Fibroblast of peridontal ligament (primary cell): ENCODE data around the gene DERA.
"Not testable (repeated sequence)": the region's sequence is repeated elsewhere in the genome, so short reads cannot be mapped to it uniquely, and the experiment has no call there.

ENCODE experiments used
- DNase-seq: peaks from one replicate; pipeline ENCODE4 v3.0.0-alpha.2; 2010; ENCODE audit errors: extremely low read depth

Gene DERA

DNA sequence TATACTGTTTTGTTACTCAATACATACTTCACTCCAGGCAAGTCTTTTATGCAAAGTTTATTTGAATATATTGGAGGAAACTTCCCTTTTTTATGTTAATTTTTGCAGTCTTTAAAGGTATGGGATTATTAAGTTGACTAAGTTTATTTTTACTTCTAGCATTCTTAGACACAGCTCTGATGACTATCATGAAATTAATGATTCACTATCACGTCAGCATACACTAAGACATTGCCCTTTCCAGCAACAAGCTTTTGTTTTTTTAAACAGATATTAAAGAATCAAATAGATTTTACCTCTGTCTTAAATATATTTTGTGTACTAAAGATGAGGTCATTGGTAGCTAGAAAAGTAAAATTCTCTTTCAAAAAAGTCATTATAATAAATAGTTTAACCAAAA, 52.1 kb downstream of the DERA start:
- DNase-seq, result peak; percentile 27

DNA sequence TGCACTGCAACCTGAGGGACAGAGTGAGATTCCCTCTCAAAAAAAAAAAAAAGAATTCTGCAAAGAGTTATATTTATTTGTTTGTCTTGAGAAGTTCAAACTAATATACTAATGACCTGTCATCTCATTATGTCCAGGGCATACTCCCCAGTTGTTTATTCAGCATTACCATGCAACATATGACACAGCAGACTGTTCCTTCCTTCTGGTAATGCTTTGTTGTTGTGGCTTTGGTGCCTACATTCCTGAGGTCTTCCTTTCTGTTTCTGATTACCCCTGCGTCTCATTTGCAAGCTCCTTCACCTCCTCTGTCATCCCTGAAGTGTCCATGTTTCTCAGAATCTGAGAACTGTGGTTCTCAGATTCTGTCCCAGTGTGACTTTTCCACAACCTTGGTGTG, 55.3 kb downstream of the DERA start:
- DNase-seq, result peak; percentile 62

DNA sequence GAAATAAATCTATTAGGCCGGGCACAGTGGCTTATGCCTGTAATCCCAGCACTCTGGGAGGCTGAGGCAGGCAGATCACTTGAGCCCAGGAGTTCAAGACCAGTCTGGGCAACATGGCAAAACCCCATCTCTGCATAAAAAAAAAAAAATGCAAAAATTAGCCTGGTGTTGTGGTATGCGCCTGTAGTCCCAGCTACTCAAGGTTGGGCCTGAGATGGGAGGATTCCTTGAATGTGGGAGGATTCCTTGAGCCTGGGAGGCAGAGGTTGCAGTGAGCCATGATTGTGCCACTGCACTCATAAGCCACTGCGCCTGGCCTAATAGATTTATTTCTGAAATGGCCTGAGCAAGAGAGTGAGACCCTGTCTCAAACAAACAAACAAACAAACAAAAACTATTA, 55.9 kb downstream of the DERA start:
- DNase-seq, result not testable (repeated sequence)

DNA sequence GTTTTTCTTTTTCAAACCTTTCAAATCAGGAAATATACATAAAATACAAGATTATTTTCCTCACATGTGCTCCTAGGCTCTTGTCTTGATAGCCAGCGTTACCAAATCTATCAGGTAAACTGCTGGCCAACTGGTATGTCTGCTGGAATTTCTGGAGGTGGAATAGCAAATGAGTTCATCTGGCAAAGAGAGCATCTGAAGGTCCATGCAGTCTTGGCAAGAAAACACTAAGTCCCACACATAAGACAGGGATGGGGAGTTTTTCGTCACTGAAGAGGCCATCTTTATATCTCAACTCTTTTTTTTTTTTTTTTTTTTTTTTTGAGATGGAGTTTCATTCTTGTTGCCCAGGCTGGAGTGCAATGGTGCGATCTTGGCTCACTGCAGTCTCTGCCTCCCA, 60.1 kb downstream of the DERA start:
- DNase-seq, result no peak

DNA sequence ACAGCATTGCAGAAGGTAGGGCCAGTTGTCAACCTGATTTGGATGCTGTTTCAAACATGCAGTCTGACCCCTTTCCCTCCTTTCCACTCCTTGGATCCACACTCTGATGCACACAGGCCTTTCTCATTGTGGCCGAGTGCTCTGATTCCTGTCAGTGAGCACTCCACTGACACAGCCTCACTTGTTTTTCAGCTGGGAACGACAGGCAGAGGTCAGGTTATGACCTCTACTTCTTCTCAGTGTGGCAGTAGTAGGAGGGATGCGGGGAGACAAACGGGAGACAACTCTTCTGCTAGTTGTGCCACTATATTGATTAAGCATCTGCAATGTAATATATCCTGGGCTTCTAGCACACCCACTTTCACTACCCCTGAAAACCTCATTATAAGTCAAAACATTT, 61.8 kb downstream of the DERA start:
- DNase-seq, result no peak

DNA sequence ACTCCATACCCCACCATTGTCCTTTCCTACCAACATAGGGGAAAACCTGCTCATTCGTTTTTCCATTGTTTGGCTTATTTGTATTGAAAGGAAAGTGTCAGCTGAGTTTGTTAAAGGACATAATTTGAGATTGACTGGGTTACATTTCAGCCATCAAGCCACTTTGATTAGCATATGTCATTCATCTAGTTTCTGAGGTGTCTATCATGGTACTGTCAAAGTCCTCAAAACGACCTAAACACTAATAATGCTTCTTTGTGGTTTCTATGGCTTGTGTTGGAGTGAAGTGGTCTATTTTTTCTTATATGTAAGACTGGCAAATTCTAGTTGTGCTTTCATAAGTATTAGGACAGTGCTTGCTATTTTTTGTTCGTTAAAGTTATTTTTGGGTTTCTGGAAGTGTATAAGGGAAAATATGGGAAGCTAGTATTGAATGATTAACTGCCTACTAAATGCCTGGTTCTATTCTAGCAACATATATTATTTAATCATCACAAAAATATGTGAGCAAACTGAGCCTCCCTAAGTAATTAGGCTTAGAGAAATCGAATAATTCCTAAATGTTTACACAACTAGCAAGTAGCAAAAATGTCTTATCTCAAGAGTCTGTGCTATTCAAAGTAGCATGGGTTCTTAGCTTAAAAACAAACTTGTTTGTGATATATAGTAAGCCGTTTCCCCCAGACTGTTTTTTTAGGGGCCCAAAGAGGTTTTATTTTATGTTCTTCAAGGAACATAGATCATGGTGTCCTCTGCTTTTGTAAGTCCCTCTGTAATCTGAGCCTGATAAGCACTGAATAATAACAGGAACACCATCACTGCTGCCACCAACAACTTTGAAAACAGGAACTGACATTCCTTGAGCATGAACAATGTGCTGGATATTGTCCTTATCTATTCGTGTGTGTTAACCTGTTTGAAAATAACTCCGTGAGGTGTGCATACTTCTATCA, 67.1 kb downstream of the DERA start:
- peak; percentile 40 for DNase-seq

DNA sequence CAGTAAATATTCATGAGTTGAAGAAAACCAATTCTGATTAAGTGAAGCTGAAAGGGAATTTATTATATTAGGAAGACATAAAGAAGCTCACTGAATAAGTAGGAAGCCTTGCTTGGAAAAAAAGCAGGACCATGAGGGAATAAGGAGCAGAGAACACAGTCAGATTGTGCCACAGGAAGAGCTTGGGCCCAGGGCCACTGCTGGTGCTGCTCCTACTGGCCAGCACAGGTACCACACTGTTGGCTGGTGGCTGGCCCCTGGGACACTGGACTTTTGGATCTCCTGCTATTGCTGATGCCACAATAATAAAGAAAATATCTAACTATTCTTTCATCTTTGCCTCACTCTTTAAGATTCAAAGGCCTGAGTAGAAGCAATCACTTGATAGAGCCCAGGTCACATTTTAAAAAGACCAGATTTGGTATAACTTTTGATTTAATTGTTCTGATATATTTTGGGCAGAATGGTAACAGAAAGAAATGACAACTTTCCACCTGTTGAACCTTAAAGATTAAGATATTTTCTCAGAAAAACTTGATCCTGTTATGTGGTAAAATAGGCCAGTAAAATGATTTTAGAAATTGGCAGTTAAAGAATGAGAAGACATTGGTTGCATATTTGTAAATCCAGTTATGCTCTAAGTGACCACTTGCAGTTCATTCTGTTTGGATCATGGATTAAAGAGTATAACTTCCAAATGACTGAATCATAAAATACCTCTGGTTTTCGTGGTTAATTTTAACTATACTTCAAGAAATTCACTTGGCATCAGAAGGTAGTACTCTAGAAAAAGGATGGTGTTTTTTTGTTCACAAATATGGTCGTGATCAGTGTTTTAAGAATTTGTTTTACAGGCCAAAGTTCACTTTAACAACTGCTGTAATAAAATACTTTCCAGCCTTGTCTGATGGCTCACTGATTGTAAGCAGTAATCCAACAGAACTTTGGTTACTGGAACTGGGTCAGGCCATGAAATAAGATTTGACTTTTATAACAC, 68.3 kb downstream of the DERA start:
- peak; percentile 98 for DNase-seq

DNA sequence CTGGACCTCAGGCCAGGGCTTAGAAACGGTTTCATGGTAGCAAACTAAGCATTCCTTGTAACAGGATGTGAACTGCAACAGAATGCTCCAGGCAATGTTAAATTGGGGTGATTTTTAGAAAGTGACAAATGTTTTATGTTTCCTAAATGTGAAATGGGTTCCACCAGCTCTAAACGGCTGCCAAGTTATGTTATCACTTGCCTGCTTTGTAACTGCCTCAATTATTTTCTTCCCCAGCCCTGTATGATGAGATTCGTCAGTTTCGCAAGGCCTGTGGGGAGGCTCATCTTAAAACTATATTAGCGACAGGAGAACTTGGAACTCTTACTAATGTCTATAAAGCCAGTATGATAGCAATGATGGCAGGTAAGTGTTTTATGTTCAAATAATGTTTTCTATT, 70.9 kb downstream of the DERA start:
- DNase-seq, result no peak

DNA sequence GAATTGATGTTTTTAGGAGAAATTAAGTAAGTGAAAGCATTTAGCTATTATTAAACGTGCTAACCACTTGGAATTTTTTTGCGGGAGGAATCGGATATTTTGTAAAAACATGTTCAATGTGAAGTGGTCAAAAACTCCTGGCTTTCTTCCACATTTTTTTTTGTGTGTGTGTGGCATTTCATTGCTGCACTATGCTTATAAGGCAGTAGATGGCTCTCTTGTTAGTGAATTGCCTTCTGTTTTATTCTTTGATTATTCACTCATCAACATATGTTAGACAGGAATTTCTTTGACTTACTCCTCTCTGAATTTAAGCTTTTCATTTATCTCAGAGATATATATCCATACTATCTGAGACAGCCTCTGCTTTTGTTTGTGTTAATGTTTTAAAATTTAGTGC, 71.3 kb downstream of the DERA start:
- peak; percentile 78 for DNase-seq

DNA sequence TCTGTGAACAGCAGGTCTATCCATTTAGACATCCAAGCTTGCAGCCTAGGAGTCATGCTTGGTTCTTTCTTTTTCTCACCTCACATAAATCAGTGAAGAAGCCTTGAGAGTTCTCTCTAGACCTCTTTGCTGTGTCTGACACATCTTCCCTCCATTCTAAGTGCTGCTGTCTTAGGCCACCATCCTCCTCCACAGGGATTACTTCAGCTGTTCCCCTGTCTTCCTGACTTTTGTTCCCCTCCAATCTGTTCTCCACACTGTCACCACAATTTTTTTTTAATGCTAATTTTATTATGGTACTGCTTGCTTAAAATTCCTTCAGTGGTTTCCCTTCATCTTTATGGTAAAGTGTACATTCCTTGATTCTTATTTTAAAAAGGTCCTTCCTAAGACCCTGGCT, 71.8 kb downstream of the DERA start:
- no peak for DNase-seq

DNA sequence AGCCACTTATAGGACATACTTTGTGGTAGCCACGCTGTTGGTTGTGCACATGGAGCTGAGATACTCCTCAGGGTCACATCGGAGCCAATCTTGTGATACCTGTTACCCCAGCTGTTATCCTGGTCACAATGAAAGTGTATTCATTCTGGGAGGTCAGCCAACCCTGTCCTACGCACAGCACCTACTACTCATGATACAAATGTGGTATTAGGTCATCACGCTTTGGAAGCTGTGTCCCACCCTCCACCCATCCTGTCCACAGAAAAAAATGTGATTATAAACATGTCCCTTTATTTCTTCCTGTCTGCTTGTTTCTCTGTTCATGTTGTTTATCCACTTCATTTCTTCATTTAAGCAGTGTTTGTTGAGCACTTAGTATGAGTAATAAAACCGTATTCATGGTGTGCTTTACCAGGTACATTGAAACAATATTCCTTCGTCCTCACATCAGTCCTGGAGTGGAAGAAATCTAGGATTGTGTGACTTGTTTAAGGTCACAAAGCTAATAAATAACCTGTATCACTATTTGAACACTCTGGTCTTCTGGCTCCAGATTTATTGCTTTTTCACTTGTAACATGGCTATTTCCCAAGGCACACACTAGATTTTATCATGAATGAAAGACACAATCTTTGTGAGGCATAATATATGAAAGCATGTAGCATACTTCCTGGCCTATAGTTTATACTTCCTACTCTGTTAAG, 73.1 kb downstream of the DERA start:
- no peak for DNase-seq

DNA sequence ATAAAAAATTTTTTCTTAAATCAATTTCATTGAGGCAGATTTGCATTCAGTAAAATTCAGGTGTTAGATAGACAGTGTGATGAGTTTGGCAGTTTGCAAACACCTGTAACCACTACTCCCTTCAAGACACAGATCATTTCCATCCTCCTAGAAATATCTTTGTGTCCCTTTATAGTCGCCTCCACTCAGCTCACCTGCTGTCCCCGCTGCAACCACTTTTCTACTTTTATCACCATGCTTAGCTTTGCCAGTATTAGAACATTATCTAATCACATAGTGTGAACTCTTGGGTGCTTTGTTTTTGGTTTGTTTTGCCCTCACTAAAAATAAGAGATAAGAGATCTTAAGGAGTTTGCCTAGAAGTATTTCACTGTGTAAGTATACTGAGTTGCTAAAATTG, 73.8 kb downstream of the DERA start:
- no peak for DNase-seq

DNA sequence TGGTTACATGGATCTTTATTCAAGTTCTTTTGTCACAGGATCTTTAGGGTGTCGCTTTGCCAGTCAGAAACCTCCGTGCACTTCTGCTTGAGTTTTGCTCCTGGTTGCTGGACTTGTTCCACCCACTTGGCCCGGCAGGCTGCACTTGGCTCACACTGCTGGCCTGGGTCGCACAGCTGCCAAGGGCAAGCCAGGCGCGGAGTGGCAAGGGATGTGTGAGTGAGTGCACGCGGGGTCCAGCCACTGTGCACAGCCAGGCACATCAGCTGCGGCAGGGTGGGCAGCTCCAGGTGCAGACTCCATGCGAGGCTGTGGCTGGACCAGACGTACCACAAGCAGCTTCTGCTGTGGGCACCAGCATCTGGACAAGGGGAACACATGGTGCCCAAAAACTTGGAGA, 76.6 kb downstream of the DERA start:
- DNase-seq, result no peak

DNA sequence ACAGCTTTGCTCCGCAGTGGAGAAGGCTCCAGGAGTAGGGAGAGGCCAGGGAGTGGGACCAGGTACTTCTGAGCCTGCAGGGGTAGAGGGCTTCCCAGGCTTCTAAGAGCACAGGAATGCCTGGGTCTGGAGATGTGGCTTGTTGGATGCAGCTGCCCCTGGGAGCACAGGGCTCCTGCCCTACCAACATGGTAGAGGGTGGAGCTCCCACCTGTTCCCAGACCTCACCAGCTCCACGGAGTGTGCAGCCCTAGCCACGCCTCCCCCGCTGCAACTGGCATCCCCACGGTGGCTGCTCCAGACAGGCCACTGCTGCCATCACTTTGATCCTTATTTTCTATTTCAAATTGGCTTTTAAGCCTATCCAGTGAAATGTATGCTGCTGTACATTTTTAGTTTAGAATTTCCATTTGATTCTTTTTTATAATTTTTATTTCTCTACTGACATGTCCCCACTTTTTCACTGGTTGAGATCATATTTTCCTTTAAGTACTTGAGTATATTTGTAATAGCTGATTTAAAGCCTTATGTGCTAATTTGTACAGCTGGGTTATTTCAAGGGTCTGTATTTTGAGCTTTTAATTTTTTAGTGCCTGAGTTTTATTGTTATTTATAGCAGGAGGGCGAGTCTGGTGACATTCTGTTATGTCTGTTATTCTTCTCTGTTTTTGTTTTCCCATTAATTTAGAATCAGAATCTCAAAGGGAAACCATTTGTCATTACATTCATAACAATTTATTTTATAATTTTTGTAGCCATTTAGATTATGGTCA, 78.0 kb downstream of the DERA start:
- no peak for DNase-seq

DNA sequence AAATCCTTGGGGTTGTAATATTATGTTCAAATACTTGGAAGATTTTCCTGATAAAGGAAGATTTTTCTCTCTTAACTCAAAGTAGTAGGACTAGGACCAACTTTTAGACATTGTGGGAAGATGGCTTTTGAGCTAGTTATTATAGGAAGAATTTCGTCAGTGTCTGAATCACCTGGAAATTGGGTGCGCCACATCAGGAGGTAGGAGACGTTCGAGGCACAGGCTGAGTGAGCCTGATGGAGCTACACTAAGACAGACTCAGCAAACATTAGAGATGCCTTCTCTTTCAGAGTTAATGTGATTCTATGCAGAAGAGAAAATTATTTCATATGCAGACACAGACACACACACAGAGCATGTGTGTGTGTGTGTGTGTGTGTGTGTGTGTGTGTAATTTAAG, 84.7 kb downstream of the DERA start:
- DNase-seq, result no peak

DNA sequence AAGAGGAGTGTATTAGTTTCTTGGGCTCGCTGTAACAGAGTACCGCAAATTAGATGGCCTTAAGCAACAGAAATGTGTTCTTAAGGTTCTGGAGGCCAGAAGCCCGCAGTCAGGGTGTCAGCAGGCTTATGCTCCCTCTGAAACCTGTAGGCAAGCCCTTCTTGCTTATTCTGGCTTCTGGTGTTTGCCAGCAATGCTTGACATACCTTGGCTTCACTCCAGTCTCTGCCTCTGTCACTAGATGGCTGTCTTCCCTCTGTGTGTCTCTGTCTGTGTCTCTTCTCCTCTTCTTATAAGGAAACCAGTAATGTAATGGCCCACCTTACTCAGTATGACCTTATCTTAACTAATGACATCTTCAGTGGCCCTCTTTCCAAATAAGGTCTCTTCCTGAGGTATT, 85.1 kb downstream of the DERA start:
- DNase-seq, result peak; percentile 49

DNA sequence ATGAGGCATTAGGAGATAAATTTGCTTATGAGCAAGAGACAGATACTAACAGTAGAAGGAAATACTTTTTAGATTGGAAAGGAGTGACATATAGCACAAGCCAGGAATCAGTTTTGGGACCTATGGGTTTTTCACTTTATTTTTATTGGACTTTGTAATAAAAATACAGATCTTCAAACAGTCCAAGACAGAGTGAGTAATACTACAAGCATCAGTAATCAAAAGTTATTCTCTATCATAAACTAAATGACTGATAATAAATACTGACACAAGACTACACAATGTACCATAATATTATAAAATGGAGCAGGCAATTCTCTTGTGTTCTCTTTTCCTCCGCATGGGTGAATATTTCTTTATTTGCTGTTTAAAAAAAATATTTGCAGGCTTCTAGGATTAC, 85.8 kb downstream of the DERA start:
- DNase-seq, result peak; percentile 8

DNA sequence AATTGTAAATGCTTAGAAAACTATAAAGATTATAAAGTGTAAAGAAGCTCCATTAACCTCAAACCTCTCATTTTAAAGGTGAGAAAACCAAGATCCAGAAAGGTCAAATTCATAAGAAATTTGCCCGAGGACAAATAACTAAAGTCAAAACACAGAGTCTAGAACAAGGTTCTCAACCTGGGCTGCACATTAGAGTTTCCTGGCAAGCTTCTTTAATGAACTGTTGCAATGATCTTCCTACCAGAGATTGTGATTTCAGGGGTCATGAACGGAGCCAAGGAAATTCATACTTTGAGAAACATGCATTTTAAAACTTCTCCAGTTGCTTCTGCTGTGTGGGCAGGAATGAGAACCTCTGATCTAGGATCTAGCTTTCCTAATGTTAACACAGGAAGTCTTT, 86.8 kb downstream of the DERA start:
- DNase-seq, result no peak

DNA sequence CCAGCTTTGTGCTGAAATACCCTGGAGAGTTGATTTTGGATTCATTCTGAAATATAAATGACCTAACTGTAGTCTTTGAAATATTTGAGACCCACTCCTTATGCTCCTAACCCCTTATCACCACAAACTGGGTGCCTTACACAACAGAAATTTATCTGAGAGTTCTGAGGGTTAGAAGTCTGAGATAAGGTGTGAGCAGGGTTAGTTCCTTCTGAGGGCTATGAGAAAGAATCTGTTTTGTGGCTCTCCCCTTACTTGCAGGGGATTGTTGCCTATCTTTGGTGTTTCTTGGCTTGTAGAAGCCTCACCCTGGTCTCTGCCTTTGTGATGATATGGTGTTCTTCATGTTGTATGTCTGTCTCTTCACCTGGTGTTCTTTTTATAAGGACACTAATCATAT, 91.7 kb downstream of the DERA start:
- no peak for DNase-seq

DNA sequence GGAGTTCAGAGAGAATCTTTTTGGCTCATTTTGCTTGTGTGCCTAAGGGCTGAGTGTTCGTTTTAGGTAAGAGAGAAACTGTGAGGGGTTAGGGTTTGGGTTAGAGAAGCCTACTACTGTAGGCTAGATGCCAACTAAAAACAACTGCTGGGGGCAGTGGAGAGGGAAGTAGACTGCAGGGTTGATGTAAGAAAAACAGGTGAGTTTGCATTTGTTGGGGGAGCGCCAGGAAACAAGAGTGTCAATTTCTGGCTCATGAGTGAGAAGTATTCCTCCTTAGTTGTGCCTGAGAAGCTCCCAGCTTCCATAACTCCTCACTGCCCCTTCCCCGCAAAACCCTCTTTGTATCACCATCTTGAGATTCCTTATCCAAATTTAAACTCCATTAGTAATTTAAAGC, 92.3 kb downstream of the DERA start:
- DNase-seq, result no peak

DNA sequence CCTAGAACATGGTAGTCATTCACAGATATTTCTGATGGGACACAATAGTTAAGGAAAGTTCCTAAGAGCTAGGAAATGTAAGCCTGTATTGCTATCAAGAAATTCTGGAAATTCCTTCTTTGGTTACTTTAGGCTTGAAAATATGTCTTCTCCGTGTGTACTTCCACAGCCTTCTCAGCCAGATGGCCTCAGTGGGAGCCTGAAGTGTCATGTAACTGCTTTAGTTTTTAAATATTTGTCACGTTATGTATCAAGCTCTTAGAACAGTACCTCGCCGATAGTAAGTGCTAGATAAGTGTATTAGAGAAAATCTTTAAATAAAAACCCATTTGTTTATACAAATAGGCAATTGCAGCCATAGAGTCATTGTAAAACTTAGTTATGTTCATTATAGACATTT, 95.6 kb downstream of the DERA start:
- DNase-seq, result no peak
